NCI-H1694 treated with DMSO at 0.1 percent for 48 hours (cell line): ENCODE results near the gene USB1.
"Not testable (repeated sequence)": the region's sequence is repeated elsewhere in the genome, so short reads cannot be mapped to it uniquely, and the experiment has no call there.

ENCODE experiments used
- DNase-seq: peaks from one replicate; lab custom pipeline; 2025; lab: John Stamatoyannopoulos, UW

Gene USB1

DNA sequence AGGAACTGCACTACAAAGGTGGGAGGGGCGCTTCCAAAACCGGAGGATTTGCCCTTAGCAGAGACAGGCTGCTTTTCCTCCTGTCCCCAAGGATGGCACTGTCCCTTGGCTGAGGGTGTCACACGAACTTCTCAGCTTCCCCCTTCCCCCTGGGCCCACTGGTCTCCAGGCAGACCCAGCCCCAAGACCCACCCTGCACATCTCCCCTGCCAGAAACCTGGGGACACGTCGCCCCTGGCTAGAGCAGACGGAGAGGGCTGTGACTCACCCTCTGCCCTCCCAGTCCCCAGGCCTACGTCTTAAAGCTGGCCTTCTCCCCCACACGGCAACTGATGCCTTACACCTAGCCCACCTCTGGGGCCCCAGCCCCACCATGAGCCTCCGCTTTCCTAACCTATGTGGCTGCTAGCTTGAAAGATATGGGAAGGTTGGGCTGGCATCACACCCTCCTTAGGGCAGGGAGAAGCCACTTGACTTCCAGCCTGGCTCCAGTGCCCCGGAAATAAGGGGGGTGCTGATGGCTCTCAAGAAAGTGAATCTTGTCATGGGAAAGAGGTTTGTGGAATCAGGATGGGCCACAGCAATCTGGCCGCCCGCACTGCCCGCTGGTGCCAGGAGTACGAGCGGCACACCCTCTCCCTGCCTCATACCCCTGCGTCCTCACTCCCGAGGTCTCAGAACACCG, 5.3 kb upstream of the USB1 start:
- no peak for DNase-seq

GRCh38 chr16:57996406-57997175, 4.6 kb upstream of the USB1 start:
- DNase-seq, result no peak

DNA sequence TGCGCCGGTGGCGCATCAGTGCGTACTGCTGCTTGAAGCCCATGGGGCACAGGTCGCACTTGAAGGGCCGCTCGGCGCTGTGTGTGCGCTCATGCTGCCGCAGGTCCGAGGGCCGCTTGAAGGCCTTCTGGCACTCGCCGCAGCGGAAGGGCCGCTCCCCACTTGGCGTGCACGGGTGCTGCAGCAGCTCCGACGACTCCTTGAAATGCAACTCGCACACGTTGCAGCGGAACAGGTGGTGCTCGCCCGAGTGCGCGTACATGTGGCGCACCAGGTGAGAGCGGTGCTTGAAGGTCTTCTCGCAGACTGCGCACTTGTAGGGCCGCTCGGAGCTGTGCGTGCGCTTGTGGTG, 4.1 kb upstream of the USB1 start:
- no peak for DNase-seq

DNA sequence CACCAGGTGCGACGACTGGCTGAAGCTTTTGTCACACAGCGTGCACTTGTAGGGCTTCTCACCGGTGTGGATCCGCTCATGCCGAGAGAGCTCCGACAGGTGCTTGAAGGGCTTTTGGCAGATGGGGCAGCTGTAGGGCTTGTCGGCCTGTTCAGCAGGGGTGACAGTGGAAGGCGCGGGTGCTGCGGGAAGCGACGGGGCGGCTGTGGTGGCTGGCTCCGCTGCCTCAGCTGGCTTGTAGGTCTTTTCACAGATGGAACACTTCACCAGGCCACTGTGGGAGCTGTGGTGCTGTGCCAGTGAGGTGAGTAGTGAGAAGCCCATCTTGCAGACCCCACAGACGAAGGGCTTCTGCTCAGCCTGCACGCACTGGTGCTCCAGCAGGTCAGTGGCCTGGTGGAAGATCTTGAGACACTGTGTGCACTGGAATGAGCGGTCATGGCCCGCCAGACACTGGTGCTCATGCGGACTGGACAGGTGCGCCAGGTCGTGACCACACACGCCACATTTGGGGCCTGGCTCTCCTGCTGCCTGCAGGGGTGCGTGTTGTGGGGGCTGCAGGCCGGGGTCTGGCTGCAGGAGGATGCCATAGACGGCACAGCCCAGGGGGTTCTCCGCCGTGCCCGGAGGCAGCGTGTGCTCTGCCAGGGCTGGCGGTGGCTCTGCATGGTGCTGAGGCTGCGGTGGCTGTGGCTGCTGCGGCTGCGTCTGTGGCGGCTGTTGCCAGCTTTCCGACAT, 3.5 kb upstream of the USB1 start:
- DNase-seq, result no peak

DNA sequence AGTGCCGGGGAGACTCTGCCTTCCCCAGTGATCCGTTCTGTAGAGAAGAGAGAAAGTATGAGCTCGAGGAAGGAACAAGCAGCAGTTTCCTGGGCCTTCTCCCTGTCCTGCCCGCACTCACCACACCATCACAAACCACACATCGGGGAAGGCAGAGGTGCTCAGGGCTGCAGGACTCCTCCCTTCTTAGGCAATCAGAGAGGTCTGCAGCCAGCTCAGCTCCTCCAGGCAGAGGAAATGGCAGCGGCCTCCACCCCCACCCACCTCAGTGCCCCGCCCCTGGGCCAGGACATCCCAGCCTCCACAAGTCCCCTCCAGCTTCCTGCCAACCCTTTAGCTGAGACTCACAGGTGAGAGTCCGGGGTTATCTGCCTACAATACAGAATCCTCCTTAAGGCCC, 2.7 kb upstream of the USB1 start:
- DNase-seq, result no peak

DNA sequence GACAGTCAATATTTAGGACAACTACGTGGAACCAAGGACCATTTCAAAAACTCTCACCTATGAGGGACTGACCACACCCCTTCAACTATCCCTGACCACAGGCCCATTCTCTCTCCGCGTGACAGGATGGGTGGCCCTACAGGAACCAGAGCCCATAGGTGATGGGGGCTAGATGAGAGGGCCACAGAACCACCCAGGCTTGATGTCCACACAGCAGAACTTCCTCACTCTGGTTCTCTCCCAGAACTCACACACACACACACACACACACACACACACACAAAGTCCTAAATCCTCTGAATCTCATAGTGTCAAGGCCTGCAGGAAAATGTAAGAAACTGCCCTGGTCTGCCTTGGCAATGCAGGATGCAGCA, 2.2 kb upstream of the USB1 start:
- no peak for DNase-seq

- DNase-seq, result peak; percentile 12
Measured at GRCh38 chr16:57999366-57999970, 1.7 kb upstream of the USB1 start.

- no peak for DNase-seq
Measured at GRCh38 chr16:57999971-58000705, 1.1 kb upstream of the USB1 start, which contains the start of gene ZNF319. TSS of gene ZNF319 (minus strand) at chr16:58000672. CDS start at chr16:57998265, 2,407 bp downstream.

- DNase-seq, result no peak
Measured at GRCh38 chr16:58001781-58002415, 691 bp downstream of the USB1 start.

DNA sequence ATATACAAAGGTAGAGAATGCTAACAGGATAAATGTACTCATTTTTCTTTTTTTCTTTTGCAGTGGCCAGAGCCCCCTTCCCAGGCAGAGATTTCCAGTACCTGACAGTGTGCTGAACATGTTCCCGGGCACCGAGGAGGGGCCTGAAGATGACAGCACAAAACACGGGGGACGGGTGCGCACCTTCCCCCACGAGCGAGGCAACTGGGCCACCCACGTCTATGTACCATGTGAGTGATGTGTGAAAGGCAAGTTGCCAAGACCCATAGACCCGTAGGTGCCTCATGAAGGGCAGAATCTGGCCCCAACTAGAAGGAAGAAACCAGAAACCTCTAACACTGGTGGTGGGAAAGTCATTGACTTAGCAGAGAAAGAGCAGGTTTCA, 1.2 kb downstream of the USB1 start:
- no peak for DNase-seq

DNA sequence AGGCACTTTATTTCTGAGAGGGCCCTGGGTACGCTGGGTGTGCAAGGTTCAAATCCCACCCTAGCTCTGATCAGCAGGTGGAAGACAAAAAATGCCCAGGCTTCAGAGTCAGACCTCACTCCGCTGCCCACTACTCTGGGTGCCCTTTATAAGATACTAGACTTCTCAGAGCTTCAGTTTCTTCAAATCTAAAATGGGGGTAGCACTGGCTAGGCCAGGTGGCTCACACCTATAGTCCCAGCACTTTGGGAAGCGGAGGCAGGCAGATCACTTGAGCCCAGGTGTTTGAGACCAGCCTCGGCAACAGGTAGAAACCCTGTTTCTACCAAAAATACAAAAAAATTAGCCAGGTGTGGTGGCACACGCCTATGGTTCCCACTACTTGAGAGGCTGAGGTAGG, 1.7 kb downstream of the USB1 start:
- DNase-seq, result no peak

DNA sequence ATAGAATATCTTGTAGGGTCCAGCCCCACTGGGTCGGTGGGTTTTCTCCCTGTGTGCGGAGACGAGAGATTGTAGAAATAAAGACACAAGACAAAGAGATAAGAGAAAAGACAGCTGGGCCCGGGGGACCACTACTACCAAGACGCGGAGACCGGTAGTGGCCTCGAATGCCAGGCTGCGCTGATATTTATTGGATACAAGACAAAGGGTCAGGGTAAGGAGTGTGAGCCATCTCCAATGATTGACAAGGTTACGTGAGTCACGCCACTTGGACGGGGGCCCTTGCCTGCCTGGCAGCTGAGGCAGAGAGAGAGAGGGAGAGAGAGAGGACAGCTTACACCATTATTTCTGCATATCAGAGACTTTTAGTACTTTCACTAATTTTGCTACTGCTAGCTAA, 3.5 kb downstream of the USB1 start:
- not testable (repeated sequence) for DNase-seq

GRCh38 chr16:58009856-58010416, 8.7 kb downstream of the USB1 start:
- no peak for DNase-seq

DNA sequence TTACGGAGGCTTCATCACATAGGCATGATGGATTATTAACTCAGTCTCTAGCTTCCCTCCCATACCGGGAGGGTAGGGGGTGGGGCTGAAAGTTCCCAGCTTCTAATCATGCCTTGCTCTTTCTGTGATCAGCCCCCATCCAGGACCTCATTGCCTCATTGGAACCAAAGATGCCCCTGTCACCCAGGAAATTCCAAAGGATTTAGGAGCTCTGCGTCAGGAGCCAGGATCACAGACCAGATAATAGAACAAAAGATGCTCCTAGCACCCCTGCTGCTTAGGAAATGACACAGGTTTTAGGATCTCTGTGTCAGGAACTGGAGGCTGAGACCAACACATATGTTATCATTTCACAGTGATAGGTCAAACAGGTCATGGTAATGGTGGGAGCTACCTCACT, 9.7 kb downstream of the USB1 start:
- no peak for DNase-seq

- DNase-seq, result no peak
Measured at GRCh38 chr16:58011652-58012051, 10.4 kb downstream of the USB1 start.

DNA sequence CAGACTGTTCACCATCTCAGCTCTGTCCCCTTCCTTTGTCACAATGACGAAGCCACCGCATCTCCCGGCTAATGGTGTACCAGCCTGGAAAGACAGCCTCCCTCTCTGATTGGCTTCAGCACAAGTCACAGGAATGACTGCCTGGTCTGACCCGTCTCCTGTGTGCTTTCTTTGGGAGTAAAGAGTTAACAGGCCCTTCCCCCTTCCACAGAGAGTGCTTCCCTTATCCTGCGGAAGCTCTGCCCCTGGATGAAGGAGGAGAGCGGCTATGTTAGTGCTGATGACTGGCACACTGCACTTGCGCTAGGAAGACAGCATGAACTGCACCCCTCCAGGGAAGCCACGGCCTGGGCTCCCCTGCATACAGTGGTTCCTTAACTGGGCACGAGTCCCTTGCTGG, 11.3 kb downstream of the USB1 start:
- DNase-seq, result no peak

DNA sequence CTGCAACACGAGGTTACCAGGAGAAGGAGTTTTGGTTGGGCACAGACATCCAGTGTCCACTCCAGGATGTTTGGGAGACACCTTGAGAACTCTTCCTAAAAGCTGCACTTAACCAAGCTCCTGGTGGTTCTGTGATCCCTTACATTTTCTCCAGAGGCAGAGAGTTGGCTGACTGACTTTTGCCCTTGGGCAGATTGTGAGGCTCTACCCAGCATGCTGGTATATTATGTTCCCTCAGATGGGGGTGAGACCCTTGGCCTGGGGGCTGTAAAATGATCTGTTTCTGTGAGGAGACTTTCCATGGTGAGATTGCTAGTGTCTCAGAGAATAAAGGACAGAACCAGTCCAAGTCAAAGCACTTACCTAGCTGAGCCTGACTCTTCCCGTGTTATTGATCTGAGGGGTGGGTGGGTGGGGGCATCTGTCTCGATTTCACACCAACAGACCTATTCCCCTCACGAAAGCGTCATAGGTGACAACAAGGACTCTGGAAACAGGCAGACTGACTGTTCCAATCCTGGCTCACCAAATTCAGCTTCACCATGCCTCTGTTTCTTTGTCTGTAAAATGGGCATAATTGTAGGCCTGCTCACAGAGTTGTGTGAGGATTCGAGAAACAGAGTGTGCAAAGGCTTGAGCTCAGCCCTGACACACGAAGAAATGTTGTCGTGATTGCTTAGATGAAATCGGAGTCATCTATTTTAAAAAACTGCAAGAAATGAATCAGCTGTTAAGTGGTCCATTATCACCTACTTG, 12.2 kb downstream of the USB1 start:
- DNase-seq, result no peak

DNA sequence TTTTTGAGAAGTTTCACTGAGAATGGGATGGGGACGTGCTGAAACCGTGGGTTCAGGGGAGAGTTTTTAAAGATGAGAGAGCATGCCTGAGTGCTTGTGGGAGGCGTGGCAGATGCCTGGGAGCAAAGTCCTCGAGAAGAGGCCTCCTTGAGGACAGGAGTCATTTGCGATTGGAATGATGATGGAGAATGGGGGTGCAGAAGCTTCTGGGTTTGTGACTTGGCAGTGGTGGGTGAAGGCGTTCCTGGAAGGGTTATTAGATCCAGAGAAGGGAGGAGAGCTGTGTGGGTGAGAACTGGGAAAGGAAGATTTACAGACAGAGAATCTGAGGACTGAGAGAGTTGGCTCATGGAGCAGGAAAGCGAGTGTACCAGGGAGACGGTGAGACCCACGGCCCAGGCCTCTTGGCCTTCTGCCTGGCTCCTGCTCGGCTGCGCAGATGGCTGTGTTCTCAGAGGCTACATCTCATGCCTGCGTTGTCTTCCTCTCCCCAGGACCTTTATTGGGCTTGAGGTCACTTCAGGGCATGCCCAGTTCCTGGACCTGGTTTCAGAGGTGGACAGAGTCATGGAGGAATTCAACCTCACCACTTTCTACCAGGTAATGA, 15.7 kb downstream of the USB1 start:
- peak; percentile 14 for DNase-seq

GRCh38 chr16:58018803-58019202, 17.6 kb downstream of the USB1 start:
- peak; percentile 34 for DNase-seq
